VCaP (cell line): ENCODE results near the gene CPNE4.

Experiments used
- H3K27ac ChIP-seq: fragments of 450-650 bp; 2 replicates; pipeline ENCODE4 v1.5.1; 2017
- CTCF ChIP-seq: fragments of 450-650 bp; conservative IDR thresholded peaks from 2 replicates; pipeline ENCODE4 v1.5.1; 2017; ENCODE audit warnings: mild to moderate bottlenecking, moderate library complexity

CPNE4 gene

GRCh38 chr3:131960324-131960723 is 74.5 kb downstream of the CPNE4 start:
- no peak for TF ChIP-seq CTCF
- H3K27ac ChIP-seq: no peak overlapping the region

GRCh38 chr3:131957980-131958379 is 76.8 kb downstream of the CPNE4 start:
- no peak overlapping the region for H3K27ac ChIP-seq
- TF ChIP-seq CTCF: no peak

- no peak for TF ChIP-seq CTCF
- H3K27ac ChIP-seq: no peak overlapping the region
Observed at GRCh38 chr3:131957511-131957910, 77.3 kb downstream of the CPNE4 start.

GRCh38 chr3:131948806-131949205 is 86.0 kb downstream of the CPNE4 start:
- no peak for TF ChIP-seq CTCF
- no peak overlapping the region for H3K27ac ChIP-seq

- H3K27ac ChIP-seq: no peak overlapping the region
- TF ChIP-seq CTCF: no peak
Observed at GRCh38 chr3:131944676-131945075, 90.1 kb downstream of the CPNE4 start.

GRCh38 chr3:131933665-131934064 is 101.1 kb downstream of the CPNE4 start:
- TF ChIP-seq CTCF: no peak
- H3K27ac ChIP-seq: no peak overlapping the region

- TF ChIP-seq CTCF: no peak
- no peak overlapping the region for H3K27ac ChIP-seq
Observed at GRCh38 chr3:131928593-131928992, 106.2 kb downstream of the CPNE4 start.

- no peak overlapping the region for H3K27ac ChIP-seq
- no peak for TF ChIP-seq CTCF
Observed at GRCh38 chr3:131925571-131925970, 109.2 kb downstream of the CPNE4 start.
